OCI-LY7 (cell line): ENCODE results near the gene SLC2A6. TPM values are rescaled to one million over a fixed set of nuclear protein-coding genes. Genes with fewer than 3 reads are reported as not detected.

Source experiments
- BruUV-seq: library from RNA; stranded (reverse); fragments of 400-500 nt; replicated peaks from 2 replicates; lab custom pipeline; 2021; lab: Mats Ljungman, UMichigan
- CTCF ChIA-PET: fragments of 300-600 bp; sonication (Branson Sonifier 250); formaldehyde crosslinking; loops from one replicate; lab custom pipeline; 2022; ENCODE audit warnings: antibody characterized with exemption; ENCODE audit not compliant: unreplicated experiment; lab: Charles Lee
- POLR2A ChIA-PET: fragments of 300-600 bp; sonication (Branson Sonifier 250); formaldehyde crosslinking; loops from one replicate; lab custom pipeline; 2022; ENCODE audit warnings: antibody characterized with exemption; lab: Charles Lee
- DNase-seq: peaks from one replicate; pipeline ENCODE4 v3.0.0-alpha.2; 2015; ENCODE audit warnings: low spot score
- H2AFZ ChIP-seq: fragments of 200-600 bp; sonication (generic), shearing (Covaris generic); 2 replicates; pipeline ENCODE4 v1.6.1; 2014; ENCODE audit warnings: mild to moderate bottlenecking, antibody characterized with exemption, low read length, moderate library complexity
- H3K27ac ChIP-seq: fragments of 200-600 bp; sonication (generic); 2 replicates; pipeline ENCODE4 v1.5.1; 2014; ENCODE audit warnings: mixed run types, low read depth, mild to moderate bottlenecking, moderate library complexity, low read length, inconsistent platforms; ENCODE audit not compliant: poor library complexity, severe bottlenecking
- H3K36me3 ChIP-seq: fragments of 200-600 bp; sonication (generic); 2 replicates; pipeline ENCODE4 v1.6.1; 2014; ENCODE audit warnings: mild to moderate bottlenecking, antibody characterized with exemption, low read length, moderate library complexity, mixed read lengths; ENCODE audit not compliant: insufficient read depth
- H3K4me1 ChIP-seq: fragments of 200-600 bp; sonication (generic); 2 replicates; pipeline ENCODE4 v1.5.1; 2014; ENCODE audit warnings: mild to moderate bottlenecking, low read length; ENCODE audit not compliant: insufficient read depth, poor library complexity, severe bottlenecking
- H3K4me2 ChIP-seq: fragments of 200-600 bp; sonication (generic); 2 replicates; pipeline ENCODE4 v1.6.1; 2014; ENCODE audit warnings: mild to moderate bottlenecking, low read length
- H3K4me3 ChIP-seq: fragments of 200-600 bp; sonication (generic); 2 replicates; pipeline ENCODE4 v1.5.1; 2014; ENCODE audit warnings: mild to moderate bottlenecking, low read depth, low read length; ENCODE audit not compliant: poor library complexity, severe bottlenecking
- H3K79me2 ChIP-seq: fragments of 200-600 bp; sonication (generic); 2 replicates; pipeline ENCODE4 v1.6.1; 2016; ENCODE audit warnings: low read depth, mild to moderate bottlenecking, low read length, moderate library complexity, mixed read lengths; ENCODE audit not compliant: insufficient read depth
- H3K9me2 ChIP-seq: fragments of 200-600 bp; sonication (generic); 2 replicates; pipeline ENCODE4 v1.6.1; 2016; ENCODE audit warnings: mild to moderate bottlenecking, low read length, mixed read lengths; ENCODE audit not compliant: insufficient read depth
- H3K9me3 ChIP-seq: fragments of 200-600 bp; sonication (generic); 2 replicates; pipeline ENCODE4 v1.6.1; 2014; ENCODE audit warnings: mild to moderate bottlenecking, mixed run types, low read length, mixed read lengths
- H4K20me1 ChIP-seq: fragments of 200-600 bp; sonication (generic); 2 replicates; pipeline ENCODE4 v1.6.1; 2014; ENCODE audit warnings: mild to moderate bottlenecking, antibody characterized with exemption, low read length, moderate library complexity, mixed read lengths; ENCODE audit not compliant: insufficient read depth
- EZH2phosphoT487 ChIP-seq: fragments of 200-600 bp; sonication (generic); IDR thresholded peaks from 2 replicates; pipeline ENCODE4 v1.6.1; 2018; ENCODE audit warnings: low read depth, borderline replicate concordance, mild to moderate bottlenecking, mixed run types, antibody characterized with exemption, low read length, moderate library complexity, mixed read lengths
- intact Hi-C: fragments of 100-400 bp; cut with micrococcal nuclease; formaldehyde crosslinking; loops from one replicate; pipeline ENCODE4 v1.10.0; 2022; ENCODE audit not compliant: unreplicated experiment
- total RNA-seq, 2 experiments: library from RNA; depleted of rRNA in 1 of 2; stranded (reverse); fragments of >200 nt in 1 of 2; shearing (Covaris generic) in 1 of 2; gene quantifications; 2 replicates each; pipeline ENCODE4 v1.2.3, GENCODE V29; 2014 to 2022
- TF ChIP-seq, protein P1 (sequence below): fragments of 200-600 bp; sonication (generic); conservative IDR thresholded peaks from 2 replicates; pipeline ENCODE4 v1.5.1; 2014; ENCODE audit warnings: mild to moderate bottlenecking, antibody characterized with exemption, low read length, moderate library complexity, mixed read lengths

SLC2A6 gene
- total RNA-seq, 2 experiments from 2014 or later: 51.0 to 52.9 TPM

DNA sequence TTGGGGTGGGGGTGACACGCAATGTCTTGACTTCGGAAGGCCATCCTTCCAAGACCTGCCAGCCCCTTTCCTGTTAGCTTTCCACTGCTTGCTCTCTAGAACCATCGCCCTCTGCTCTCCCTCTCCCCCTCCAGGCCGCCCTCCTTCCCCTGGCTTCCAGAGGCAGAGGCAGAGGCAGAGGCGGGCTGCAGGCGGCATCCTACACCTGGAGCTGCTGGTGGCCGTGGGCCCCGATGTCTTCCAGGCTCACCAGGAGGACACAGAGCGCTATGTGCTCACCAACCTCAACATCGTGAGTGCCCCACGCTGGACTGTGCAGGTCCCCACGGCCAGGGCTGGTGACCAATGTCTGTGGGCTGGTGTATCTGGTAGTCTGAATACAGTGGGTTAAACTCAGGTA lies 54.7 kb downstream of the SLC2A6 start:
- intact Hi-C loops: no loop called here
- POLR2A ChIA-PET: no interaction called here
- Histone ChIP-seq H2AFZ (no peak overlapping the region), H3K4me3 (no peak overlapping the region), H3K27ac (no peak overlapping the region), H3K4me1 (peaks cover 27% of the 10 kb centered on the region), H4K20me1 (no peaks in the 10 kb centered on the region), H3K9me3 (no peaks in the 10 kb centered on the region), H3K4me2 (no peak overlapping the region), H3K79me2 (peaks cover 1% of the 10 kb centered on the region; the same call in 1 of the 2 replicates), H3K36me3 (no peaks in the 10 kb centered on the region), H3K9me2 (no peaks in the 10 kb centered on the region)
- CTCF ChIA-PET: no interaction called here
- no TSS peak for BruUV-seq
- TF ChIP-seq, protein P1, sequence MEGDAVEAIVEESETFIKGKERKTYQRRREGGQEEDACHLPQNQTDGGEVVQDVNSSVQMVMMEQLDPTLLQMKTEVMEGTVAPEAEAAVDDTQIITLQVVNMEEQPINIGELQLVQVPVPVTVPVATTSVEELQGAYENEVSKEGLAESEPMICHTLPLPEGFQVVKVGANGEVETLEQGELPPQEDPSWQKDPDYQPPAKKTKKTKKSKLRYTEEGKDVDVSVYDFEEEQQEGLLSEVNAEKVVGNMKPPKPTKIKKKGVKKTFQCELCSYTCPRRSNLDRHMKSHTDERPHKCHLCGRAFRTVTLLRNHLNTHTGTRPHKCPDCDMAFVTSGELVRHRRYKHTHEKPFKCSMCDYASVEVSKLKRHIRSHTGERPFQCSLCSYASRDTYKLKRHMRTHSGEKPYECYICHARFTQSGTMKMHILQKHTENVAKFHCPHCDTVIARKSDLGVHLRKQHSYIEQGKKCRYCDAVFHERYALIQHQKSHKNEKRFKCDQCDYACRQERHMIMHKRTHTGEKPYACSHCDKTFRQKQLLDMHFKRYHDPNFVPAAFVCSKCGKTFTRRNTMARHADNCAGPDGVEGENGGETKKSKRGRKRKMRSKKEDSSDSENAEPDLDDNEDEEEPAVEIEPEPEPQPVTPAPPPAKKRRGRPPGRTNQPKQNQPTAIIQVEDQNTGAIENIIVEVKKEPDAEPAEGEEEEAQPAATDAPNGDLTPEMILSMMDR: no peak
- TF ChIP-seq EZH2phosphoT487: no peak
- DNase-seq: no peak

- TF ChIP-seq EZH2phosphoT487: no peak
- TF ChIP-seq, protein P1: no peak
- Histone ChIP-seq H3K9me2 (no peaks in the 10 kb centered on the region), H3K79me2 (peaks cover 4% of the 10 kb centered on the region; the same call in 1 of the 2 replicates), H3K4me3 (no peak overlapping the region), H3K27ac (no peak overlapping the region), H3K9me3 (no peaks in the 10 kb centered on the region), H3K4me2 (no peak overlapping the region), H4K20me1 (no peaks in the 10 kb centered on the region), H3K36me3 (no peaks in the 10 kb centered on the region), H2AFZ (no peak overlapping the region), H3K4me1 (peaks cover 33% of the 10 kb centered on the region)
- intact Hi-C loops: no loop called here
- no TSS peak for BruUV-seq
- CTCF ChIA-PET: no interaction called here
- POLR2A ChIA-PET: no interaction called here
- DNase-seq: no peak
These were observed 55.7 kb downstream of the SLC2A6 start for GRCh38 chr9:133423216-133423615.

DNA sequence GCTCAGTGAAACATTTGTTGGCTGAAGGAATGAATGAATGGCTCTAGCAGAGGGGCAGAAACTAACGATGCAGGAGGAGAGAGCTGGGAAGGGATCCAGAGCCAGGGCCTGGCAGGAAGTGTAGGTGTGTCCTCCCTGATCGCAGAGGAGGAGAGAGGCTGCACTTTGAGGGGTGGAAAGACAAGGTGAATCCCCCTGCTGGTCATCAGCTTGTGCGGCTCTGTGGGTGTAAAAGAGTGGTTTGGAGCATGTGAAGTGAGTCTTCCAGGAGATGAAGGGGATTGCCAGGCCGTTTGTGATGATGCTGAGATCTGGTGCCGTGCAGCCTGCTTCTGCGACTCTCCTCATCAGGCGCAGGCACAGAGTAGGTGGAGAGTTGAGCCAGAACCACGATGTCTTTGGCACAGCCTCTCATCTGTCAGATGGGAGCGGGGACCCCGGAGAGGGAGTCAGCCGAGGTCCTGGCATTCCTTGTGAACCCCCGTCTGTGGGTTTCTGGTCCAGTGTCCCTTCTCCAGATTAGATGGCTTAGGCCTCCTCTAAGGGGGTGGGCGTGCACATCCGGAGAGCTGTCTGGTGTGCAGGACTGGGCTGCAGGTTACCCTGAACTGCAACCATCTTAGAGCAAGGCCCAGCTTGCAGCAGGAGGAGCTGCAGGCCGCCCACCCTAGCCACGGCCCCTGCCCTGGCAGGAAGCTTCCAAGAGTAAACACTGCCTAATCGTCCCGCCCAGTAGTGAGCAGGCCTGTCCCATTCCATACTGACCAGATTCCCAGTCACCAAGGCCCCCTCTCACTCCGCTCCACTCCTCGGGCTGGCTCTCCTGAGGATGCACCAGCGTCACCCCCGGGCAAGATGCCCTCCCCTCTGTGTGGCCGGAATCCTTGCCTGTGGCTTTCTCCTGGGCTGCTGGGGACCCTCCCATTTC lies 57.0 kb downstream of the SLC2A6 start, which contains the start of gene ADAMTS13:
TSS of gene ADAMTS13 (plus strand) at position 753 of the 928 bp plus-strand sequence. CDS start at position 830, 77 bp downstream.
- BruUV-seq: no TSS peak
- Histone ChIP-seq H3K4me3 (no peak within 1 kb of the TSS), H3K9me2 (no peaks in the 10 kb centered on the region), H3K9me3 (no peaks in the 10 kb centered on the region), H3K4me1 (peaks cover 33% of the 10 kb centered on the region), H2AFZ (peak within 1 kb of the TSS; percentile 52), H3K27ac (peak within 1 kb of the TSS; percentile 62), H3K79me2 (peaks cover 13% of the 10 kb centered on the region), H3K36me3 (no peaks in the 10 kb centered on the region), H4K20me1 (no peaks in the 10 kb centered on the region), H3K4me2 (no peak within 1 kb of the TSS; the same call in 1 of the 2 replicates)
- TF ChIP-seq, protein P1: peak; percentile 67
- no peak for TF ChIP-seq EZH2phosphoT487
- CTCF ChIA-PET: no interaction called here
- peak; percentile 59 for DNase-seq
- intact Hi-C loops: no loop called here
- POLR2A ChIA-PET: no interaction called here
